Measurements from ENCODE around the gene CTAG2. TPM values are rescaled to one million over a fixed set of nuclear protein-coding genes. Genes with fewer than 3 reads are reported as not detected.
"Not testable (repeated sequence)": the region's sequence is repeated elsewhere in the genome, so short reads cannot be mapped to it uniquely, and the experiment has no call there.

Gene CTAG2
- total RNA-seq (not detected), polyA plus RNA-seq (not detected)

- WGBS, result no CpG with 5 or more reads among the region's 27 CpGs
- not testable (repeated sequence) for H3K36me3 ChIP-seq (ENCODE audit: control insufficient read depth in 4 of 4, insufficient read depth in 3 of 4, low read depth in 1 of 4, low read length in 3 of 4); H3K9ac ChIP-seq (ENCODE audit: low read depth in 1 of 2, low read length in 2 of 2); H3K27ac ChIP-seq (ENCODE audit: low read depth in 1 of 2, low read length in 2 of 2); H3K27me3 ChIP-seq (ENCODE audit: control insufficient read depth in 4 of 4, insufficient read depth in 4 of 4, low read length in 3 of 4); H3K9me3 ChIP-seq (ENCODE audit: control insufficient read depth in 4 of 4, low read length in 3 of 4); H3K4me3 ChIP-seq (ENCODE audit: low read depth in 1 of 3, low read length in 3 of 3); H3K4me1 ChIP-seq (ENCODE audit: control insufficient read depth in 4 of 4, insufficient read depth in 4 of 4, low read length in 3 of 4); DNase-seq (ENCODE audit: low spot score)
Observed at GRCh38 chrX:154653413-154653812, at the start of gene CTAG2. CTAG2 (minus strand) TSS chrX:154653579; CDS start chrX:154653515, 64 bp downstream.

DNA sequence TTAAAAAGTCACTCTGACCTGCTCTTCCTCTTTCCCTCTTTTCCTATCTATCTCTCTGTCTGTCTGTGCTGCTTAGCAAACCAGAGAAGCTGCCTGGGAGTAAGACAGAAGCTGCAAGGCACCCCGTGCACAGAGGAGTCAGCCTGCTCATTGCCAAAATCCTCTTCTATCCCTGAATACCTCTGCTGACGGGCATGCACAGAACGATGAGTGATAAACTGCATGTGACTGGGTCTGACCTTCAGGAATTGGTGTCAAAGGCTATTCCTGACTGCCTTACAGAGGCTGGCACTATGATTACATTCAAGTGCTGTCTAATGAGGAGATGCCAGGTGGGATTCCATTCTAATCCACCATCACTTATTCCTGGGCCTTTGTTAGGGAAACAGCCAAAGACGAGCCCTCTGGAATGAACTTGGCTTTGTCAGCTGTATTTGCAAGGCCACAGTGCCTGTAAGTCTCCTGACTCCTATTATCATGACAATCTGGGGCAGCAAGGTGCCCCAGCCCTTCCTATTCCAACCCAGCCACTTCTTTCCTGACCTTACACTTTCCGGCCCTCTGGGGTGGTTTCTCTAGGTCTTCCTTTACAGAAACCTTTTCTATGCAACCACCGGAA lies 45.4 kb upstream of the CTAG2 start:
- Histone ChIP-seq H3K9ac (ENCODE audit: low read depth in 1 of 2, low read length in 2 of 2) (no peak overlapping the region), H3K36me3 (ENCODE audit: control insufficient read depth in 4 of 4, insufficient read depth in 3 of 4, low read depth in 1 of 4, low read length in 3 of 4) (peaks cover 0 to 2% (median 0%) of the 10 kb centered on the region in 4 donors), H3K4me3 (ENCODE audit: low read depth in 1 of 3, low read length in 3 of 3) (no peak overlapping the region), H3K9me3 (ENCODE audit: control insufficient read depth in 4 of 4, low read length in 3 of 4) (no peaks in the 10 kb centered on the region), H3K27ac (ENCODE audit: low read depth in 1 of 2, low read length in 2 of 2) (no peak overlapping the region), H3K27me3 (ENCODE audit: control insufficient read depth in 4 of 4, insufficient read depth in 4 of 4, low read length in 3 of 4) (peaks cover 0 to 4% (median 0%) of the 10 kb centered on the region in 4 donors), H3K4me1 (ENCODE audit: control insufficient read depth in 4 of 4, insufficient read depth in 4 of 4, low read length in 3 of 4) (no peaks in the 10 kb centered on the region)
- TF ChIP-seq, protein P1, sequence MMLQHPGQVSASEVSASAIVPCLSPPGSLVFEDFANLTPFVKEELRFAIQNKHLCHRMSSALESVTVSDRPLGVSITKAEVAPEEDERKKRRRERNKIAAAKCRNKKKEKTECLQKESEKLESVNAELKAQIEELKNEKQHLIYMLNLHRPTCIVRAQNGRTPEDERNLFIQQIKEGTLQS (IDR thresholded peaks at IDR 0.05), result no peak
- TF ChIP-seq REST (IDR thresholded peaks at IDR 0.05) (no peak), RXRA (IDR thresholded peaks at IDR 0.05) (no peak), FOXA1 (IDR thresholded peaks at IDR 0.05) (no peak), NR2F2 (IDR thresholded peaks at IDR 0.05) (no peak), YY1 (IDR thresholded peaks at IDR 0.05) (no peak)
- TF ChIP-seq, protein P2, sequence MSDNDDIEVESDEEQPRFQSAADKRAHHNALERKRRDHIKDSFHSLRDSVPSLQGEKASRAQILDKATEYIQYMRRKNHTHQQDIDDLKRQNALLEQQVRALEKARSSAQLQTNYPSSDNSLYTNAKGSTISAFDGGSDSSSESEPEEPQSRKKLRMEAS (IDR thresholded peaks at IDR 0.05), result no peak
- DNase-seq (ENCODE audit: low spot score), result no peak
- 82% methylated on average over 6 of the region's 6 CpGs for WGBS

GRCh38 chrX:154696676-154697045 lies 43.3 kb upstream of the CTAG2 start:
- WGBS, result 90% methylated on average over 1 of the region's 1 CpG

More at GRCh38 chrX:154696676-154697045, 43.3 kb upstream of the CTAG2 start:
- H3K4me3 ChIP-seq (ENCODE audit: low read depth in 1 of 3, low read length in 3 of 3), result no peak overlapping the region
- no peaks in the 10 kb centered on the region for H3K4me1 ChIP-seq (ENCODE audit: control insufficient read depth in 4 of 4, insufficient read depth in 4 of 4, low read length in 3 of 4)
- no peak for DNase-seq (ENCODE audit: low spot score)
- H3K9ac ChIP-seq (ENCODE audit: low read depth in 1 of 2, low read length in 2 of 2), result no peak overlapping the region
- TF ChIP-seq HNF4G (IDR thresholded peaks at IDR 0.05), result no peak
- TF ChIP-seq FOXA1 (IDR thresholded peaks at IDR 0.05), result no peak
- TF ChIP-seq, protein P2 (IDR thresholded peaks at IDR 0.05), result no peak
- peaks cover 0 to 4% (median 0%) of the 10 kb centered on the region in 4 donors for H3K27me3 ChIP-seq (ENCODE audit: control insufficient read depth in 4 of 4, insufficient read depth in 4 of 4, low read length in 3 of 4)
- H3K27ac ChIP-seq (ENCODE audit: low read depth in 1 of 2, low read length in 2 of 2), result no peak overlapping the region
- H3K9me3 ChIP-seq (ENCODE audit: control insufficient read depth in 4 of 4, low read length in 3 of 4), result no peaks in the 10 kb centered on the region
- peaks cover 0 to 2% (median 0%) of the 10 kb centered on the region in 4 donors for H3K36me3 ChIP-seq (ENCODE audit: control insufficient read depth in 4 of 4, insufficient read depth in 3 of 4, low read depth in 1 of 4, low read length in 3 of 4)

Data from liver (tissue), 9 donors.